Hepatocyte (in vitro differentiated cells): ENCODE measurements around the gene NT5DC1. TPM values are rescaled to one million over a fixed set of nuclear protein-coding genes. Genes with fewer than 3 reads are reported as not detected.

Experiments
- DNase-seq: peaks from one replicate; pipeline ENCODE4 v3.0.0-alpha.2; 2016; ENCODE audit warnings: low spot score
- H2AFZ ChIP-seq: fragments of 200-600 bp; sonication (generic); 2 replicates; pipeline ENCODE4 v1.6.0; 2016; ENCODE audit warnings: antibody characterized with exemption, mild to moderate bottlenecking
- H3K27ac ChIP-seq: fragments of 200-600 bp; sonication (generic); 2 replicates; pipeline ENCODE4 v1.5.1; 2016; ENCODE audit warnings: mild to moderate bottlenecking
- H3K27me3 ChIP-seq: fragments of 200-600 bp; sonication (generic); 2 replicates; pipeline ENCODE4 v1.6.1; 2016
- H3K36me3 ChIP-seq: fragments of 200-600 bp; sonication (generic); replicated peaks from 2 replicates; pipeline ENCODE4 v1.5.1; 2016; ENCODE audit warnings: low read depth; ENCODE audit not compliant: insufficient read depth
- H3K4me1 ChIP-seq: fragments of 200-600 bp; sonication (generic); 2 replicates; pipeline ENCODE4 v1.5.1; 2016; ENCODE audit warnings: mild to moderate bottlenecking, moderate library complexity; ENCODE audit not compliant: insufficient read depth
- H3K4me2 ChIP-seq: fragments of 200-600 bp; sonication (generic); 2 replicates; pipeline ENCODE4 v1.6.0; 2016
- H3K4me3 ChIP-seq: fragments of 200-600 bp; sonication (generic); 2 replicates; pipeline ENCODE4 v1.5.1; 2016; ENCODE audit warnings: mild to moderate bottlenecking
- H3K79me2 ChIP-seq: fragments of 200-600 bp; sonication (generic); 2 replicates; pipeline ENCODE4 v1.6.0; 2017; ENCODE audit warnings: mild to moderate bottlenecking
- H3K9me2 ChIP-seq: fragments of 200-600 bp; sonication (generic); replicated peaks from 2 replicates; pipeline ENCODE4 v1.6.0; 2017; ENCODE audit warnings: mild to moderate bottlenecking; ENCODE audit not compliant: insufficient read depth
- H3K9me3 ChIP-seq: fragments of 200-600 bp; sonication (generic); 2 replicates; pipeline ENCODE4 v1.5.1; 2016; ENCODE audit warnings: low read depth, mild to moderate bottlenecking
- H4K20me1 ChIP-seq: fragments of 200-600 bp; sonication (generic); 2 replicates; pipeline ENCODE4 v1.6.0; 2016; ENCODE audit warnings: mild to moderate bottlenecking; ENCODE audit not compliant: insufficient read depth, poor library complexity, severe bottlenecking
- EZH2 ChIP-seq: fragments of 200-600 bp; sonication (generic); IDR thresholded peaks from 2 replicates; pipeline ENCODE4 v1.6.1; 2016; ENCODE audit warnings: antibody characterized with exemption, mild to moderate bottlenecking, borderline replicate concordance
- EZH2phosphoT487 ChIP-seq: fragments of 200-600 bp; sonication (generic); IDR thresholded peaks from one replicate; pipeline ENCODE4 v1.6.1; 2018; ENCODE audit warnings: antibody characterized with exemption, mild to moderate bottlenecking, low read depth, moderate library complexity; ENCODE audit not compliant: unreplicated experiment, severe bottlenecking
- WGBS: methylation state at CpG from one replicate; pipeline ENCODE4 v1.1.6; 2016; ENCODE audit warnings: low lambda C conversion rate; ENCODE audit errors: missing lambda C conversion rate; 5-methylcytosine and 5-hydroxymethylcytosine counted together
- polyA plus RNA-seq: library from polyadenylated mRNA; unstranded; fragments of >200 nt; fragmentation: Nextera tagmentation; extraction: Ambion mirVana; gene quantifications from 2 replicates; pipeline ENCODE4 v1.2.1, GENCODE V29; 2016
- total RNA-seq: library from RNA; depleted of rRNA; stranded (reverse); fragments of >200 nt; gene quantifications from 2 replicates; pipeline ENCODE4 v1.2.3, GENCODE V29; 2014
- TF ChIP-seq, protein P1 (sequence below): fragments of 200-600 bp; sonication (generic); IDR thresholded peaks from 2 replicates; pipeline ENCODE4 v1.5.1; 2016; ENCODE audit warnings: antibody characterized with exemption, mild to moderate bottlenecking; ENCODE audit not compliant: poor library complexity

Gene NT5DC1
- total and polyA plus RNA-seq, 2 experiments from 2014 or later, result 11.4 to 27.8 TPM

DNA sequence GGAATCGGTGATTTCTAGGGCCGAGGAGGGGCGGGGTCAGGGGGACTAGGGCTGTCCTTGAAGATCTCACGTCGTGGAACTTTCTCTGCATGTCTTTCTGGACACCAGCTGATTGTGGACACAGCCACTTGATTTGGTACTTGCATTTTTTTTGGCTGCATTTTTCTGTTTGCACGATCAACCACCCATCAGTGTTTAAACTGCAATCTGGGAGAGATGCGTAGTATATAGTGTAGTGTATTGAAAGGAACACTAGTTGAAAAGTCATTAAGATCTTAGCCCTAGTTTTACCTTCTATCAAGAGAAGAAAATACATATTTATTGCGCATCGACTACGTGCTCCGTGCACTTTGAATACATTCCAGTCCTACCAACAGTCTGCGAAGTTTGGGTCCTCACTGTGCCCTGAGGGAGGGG lies 657 bp downstream of the NT5DC1 start:
- Histone ChIP-seq H4K20me1 (no peaks in the 10 kb centered on the region), H3K9me3 (no peaks in the 10 kb centered on the region), H3K4me1 (peaks cover 47% of the 10 kb centered on the region), H3K27me3 (no peaks in the 10 kb centered on the region), H3K79me2 (peaks cover 39% of the 10 kb centered on the region), H3K4me3 (peak overlapping the region; percentile 97), H2AFZ (peak overlapping the region; percentile 93), H3K4me2 (peak overlapping the region; percentile 81), H3K9me2 (no peaks in the 10 kb centered on the region), H3K36me3 (no peaks in the 10 kb centered on the region), H3K27ac (peak overlapping the region; percentile 98)
- TF ChIP-seq EZH2, result no peak
- TF ChIP-seq EZH2phosphoT487, result no peak
- TF ChIP-seq, protein P1, sequence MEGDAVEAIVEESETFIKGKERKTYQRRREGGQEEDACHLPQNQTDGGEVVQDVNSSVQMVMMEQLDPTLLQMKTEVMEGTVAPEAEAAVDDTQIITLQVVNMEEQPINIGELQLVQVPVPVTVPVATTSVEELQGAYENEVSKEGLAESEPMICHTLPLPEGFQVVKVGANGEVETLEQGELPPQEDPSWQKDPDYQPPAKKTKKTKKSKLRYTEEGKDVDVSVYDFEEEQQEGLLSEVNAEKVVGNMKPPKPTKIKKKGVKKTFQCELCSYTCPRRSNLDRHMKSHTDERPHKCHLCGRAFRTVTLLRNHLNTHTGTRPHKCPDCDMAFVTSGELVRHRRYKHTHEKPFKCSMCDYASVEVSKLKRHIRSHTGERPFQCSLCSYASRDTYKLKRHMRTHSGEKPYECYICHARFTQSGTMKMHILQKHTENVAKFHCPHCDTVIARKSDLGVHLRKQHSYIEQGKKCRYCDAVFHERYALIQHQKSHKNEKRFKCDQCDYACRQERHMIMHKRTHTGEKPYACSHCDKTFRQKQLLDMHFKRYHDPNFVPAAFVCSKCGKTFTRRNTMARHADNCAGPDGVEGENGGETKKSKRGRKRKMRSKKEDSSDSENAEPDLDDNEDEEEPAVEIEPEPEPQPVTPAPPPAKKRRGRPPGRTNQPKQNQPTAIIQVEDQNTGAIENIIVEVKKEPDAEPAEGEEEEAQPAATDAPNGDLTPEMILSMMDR, result no peak
- no peak for DNase-seq
- 3% methylated on average over 11 of the region's 12 CpGs for WGBS

GRCh38 chr6:116101790-116102189 lies 1.1 kb downstream of the NT5DC1 start:
- H3K27ac ChIP-seq, result peak overlapping the region; percentile 98
- H2AFZ ChIP-seq, result no peak overlapping the region
- peaks cover 51% of the 10 kb centered on the region for H3K4me1 ChIP-seq
- H3K9me2 ChIP-seq, result no peaks in the 10 kb centered on the region
- 76% methylated on average over 2 of the region's 2 CpGs for WGBS
- TF ChIP-seq EZH2phosphoT487, result no peak
- TF ChIP-seq EZH2, result no peak
- H3K27me3 ChIP-seq, result no peaks in the 10 kb centered on the region
- peaks cover 39% of the 10 kb centered on the region for H3K79me2 ChIP-seq
- DNase-seq, result no peak
- no peaks in the 10 kb centered on the region for H4K20me1 ChIP-seq
- peak overlapping the region; percentile 81 for H3K4me2 ChIP-seq
- peak overlapping the region; percentile 97 for H3K4me3 ChIP-seq
- no peaks in the 10 kb centered on the region for H3K36me3 ChIP-seq
- H3K9me3 ChIP-seq, result no peaks in the 10 kb centered on the region

- 90% methylated on average over 4 of the region's 4 CpGs for WGBS
- Histone ChIP-seq H3K36me3 (no peaks in the 10 kb centered on the region), H3K4me1 (peaks cover 54% of the 10 kb centered on the region), H3K27me3 (no peaks in the 10 kb centered on the region), H3K27ac (no peak overlapping the region), H2AFZ (no peak overlapping the region), H3K4me2 (peak overlapping the region; percentile 81), H3K4me3 (no peak overlapping the region), H3K9me3 (no peaks in the 10 kb centered on the region), H4K20me1 (no peaks in the 10 kb centered on the region), H3K79me2 (peaks cover 39% of the 10 kb centered on the region), H3K9me2 (no peaks in the 10 kb centered on the region)
- TF ChIP-seq EZH2 (no peak), EZH2phosphoT487 (no peak)
- TF ChIP-seq, protein P1, result no peak
- no peak for DNase-seq
Measured at GRCh38 chr6:116102873-116103272, 2.2 kb downstream of the NT5DC1 start.

DNA sequence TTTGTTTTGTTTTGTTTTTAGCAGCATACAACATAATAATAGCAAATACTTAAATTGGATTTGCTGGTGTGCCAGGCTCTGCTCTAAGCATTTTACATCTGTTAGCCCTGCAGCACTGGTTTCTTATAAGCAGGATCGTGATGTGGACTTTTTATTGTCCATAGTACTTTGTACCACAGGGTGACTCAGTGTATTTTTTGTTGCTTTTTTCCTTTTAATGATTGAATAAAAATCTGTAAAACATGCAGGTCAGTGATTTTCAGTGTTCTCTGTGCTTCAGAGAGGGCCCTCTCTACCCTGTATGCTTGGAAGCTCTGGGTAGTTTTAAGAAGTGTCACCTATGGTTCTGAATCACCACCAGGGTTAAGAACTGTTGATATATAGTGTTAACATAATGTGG lies 4.0 kb downstream of the NT5DC1 start:
- Histone ChIP-seq H3K9me2 (no peaks in the 10 kb centered on the region), H2AFZ (no peak overlapping the region), H3K9me3 (no peaks in the 10 kb centered on the region), H4K20me1 (no peaks in the 10 kb centered on the region), H3K4me2 (peak overlapping the region; percentile 48), H3K4me3 (no peak overlapping the region), H3K27me3 (no peaks in the 10 kb centered on the region), H3K4me1 (peaks cover 54% of the 10 kb centered on the region), H3K36me3 (no peaks in the 10 kb centered on the region), H3K27ac (peak overlapping the region; percentile 42), H3K79me2 (peaks cover 42% of the 10 kb centered on the region)
- no peak for DNase-seq
- TF ChIP-seq, protein P1, result no peak
- TF ChIP-seq EZH2, result no peak
- TF ChIP-seq EZH2phosphoT487, result no peak
- 72% methylated on average over 1 of the region's 1 CpG for WGBS
